GM23248 (cell line): ENCODE results near the gene PNLIPRP1.

ENCODE experiments used
- EZH2 ChIP-seq: fragments of 200-600 bp; sonication (generic); IDR thresholded peaks from 2 replicates; pipeline ENCODE4 v1.6.1; 2018; ENCODE audit warnings: antibody characterized with exemption, mild to moderate bottlenecking; ENCODE audit not compliant: insufficient read depth, poor library complexity, severe bottlenecking
- EZH2phosphoT487 ChIP-seq: fragments of 200-600 bp; sonication (generic); IDR thresholded peaks from 2 replicates; pipeline ENCODE4 v1.6.1; 2018; ENCODE audit warnings: antibody characterized with exemption, moderate library complexity, mild to moderate bottlenecking, low read depth; ENCODE audit not compliant: insufficient read depth

DNA sequence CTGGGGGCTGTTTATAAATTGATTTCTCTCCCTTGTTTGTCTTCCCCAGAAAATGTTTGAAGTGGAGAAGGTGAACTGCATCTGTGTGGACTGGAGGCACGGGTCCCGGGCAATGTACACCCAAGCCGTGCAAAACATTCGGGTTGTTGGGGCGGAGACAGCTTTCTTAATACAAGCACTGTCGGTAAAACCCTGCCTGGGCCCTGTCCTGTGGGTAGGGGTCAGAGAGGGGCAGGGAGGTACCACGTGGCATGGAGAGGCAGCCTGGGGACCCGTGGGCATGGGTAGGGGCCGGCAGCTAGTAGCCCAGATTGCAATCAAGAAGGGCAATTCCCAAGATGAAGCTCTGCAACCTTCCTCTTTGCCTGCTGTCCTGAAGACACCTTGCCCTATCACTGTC is 36.1 kb downstream of the PNLIPRP1 start:
- TF ChIP-seq EZH2: no peak
- TF ChIP-seq EZH2phosphoT487: no peak
